Neural progenitor cell (in vitro differentiated cells): Measurements from ENCODE around the gene RNASE9.

ENCODE experiments used
- EZH2 ChIP-seq: fragments of 200-600 bp; sonication (generic); IDR thresholded peaks from 2 replicates; pipeline ENCODE4 v1.6.1; 2017; ENCODE audit warnings: antibody characterized with exemption, mild to moderate bottlenecking, moderate library complexity
- TF ChIP-seq, protein P1 (sequence below): fragments of 200-600 bp; sonication (generic); IDR thresholded peaks from 2 replicates; pipeline ENCODE4 v1.5.1; 2017; ENCODE audit warnings: antibody characterized with exemption, mild to moderate bottlenecking

DNA sequence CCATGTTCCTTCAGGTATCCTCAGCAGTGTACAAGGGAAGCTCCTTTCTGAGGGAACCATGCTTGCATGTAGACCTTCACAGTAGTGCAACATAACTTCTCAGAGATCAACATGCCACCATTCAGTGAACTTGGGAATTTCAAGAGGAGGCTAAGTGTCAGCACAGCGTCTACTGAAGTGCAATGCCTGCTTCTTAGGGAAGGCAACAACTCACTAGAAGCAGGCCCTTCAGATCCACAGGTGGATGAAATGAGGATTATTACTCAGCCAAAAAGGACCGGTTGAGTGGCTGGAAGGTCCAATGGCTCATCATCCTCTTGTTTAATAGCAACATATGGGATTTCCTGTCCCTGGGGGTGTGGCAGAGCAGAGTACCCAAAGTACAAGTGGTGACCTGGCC, 36.8 kb downstream of the RNASE9 start:
- TF ChIP-seq EZH2: no peak
- TF ChIP-seq, protein P1, sequence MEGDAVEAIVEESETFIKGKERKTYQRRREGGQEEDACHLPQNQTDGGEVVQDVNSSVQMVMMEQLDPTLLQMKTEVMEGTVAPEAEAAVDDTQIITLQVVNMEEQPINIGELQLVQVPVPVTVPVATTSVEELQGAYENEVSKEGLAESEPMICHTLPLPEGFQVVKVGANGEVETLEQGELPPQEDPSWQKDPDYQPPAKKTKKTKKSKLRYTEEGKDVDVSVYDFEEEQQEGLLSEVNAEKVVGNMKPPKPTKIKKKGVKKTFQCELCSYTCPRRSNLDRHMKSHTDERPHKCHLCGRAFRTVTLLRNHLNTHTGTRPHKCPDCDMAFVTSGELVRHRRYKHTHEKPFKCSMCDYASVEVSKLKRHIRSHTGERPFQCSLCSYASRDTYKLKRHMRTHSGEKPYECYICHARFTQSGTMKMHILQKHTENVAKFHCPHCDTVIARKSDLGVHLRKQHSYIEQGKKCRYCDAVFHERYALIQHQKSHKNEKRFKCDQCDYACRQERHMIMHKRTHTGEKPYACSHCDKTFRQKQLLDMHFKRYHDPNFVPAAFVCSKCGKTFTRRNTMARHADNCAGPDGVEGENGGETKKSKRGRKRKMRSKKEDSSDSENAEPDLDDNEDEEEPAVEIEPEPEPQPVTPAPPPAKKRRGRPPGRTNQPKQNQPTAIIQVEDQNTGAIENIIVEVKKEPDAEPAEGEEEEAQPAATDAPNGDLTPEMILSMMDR: no peak
